Measurements from ENCODE around the gene ADRB1.

GRCh38 chr10:114000457-114001010 is 43.1 kb upstream of the ADRB1 start:
- no peak for TF ChIP-seq YY1 (IDR thresholded peaks at IDR 0.05; ENCODE audit: insufficient read depth, insufficient read length)
- TF ChIP-seq SUZ12 (IDR thresholded peaks at IDR 0.05; ENCODE audit: extremely low read depth, insufficient read depth, insufficient read length), result no peak

Measured in NT2/D1 (cell line).